A673 (cell line): ENCODE data around the gene PARVA.

ENCODE experiments used
- EZH2 ChIP-seq: fragments of 200-600 bp; sonication (generic); IDR thresholded peaks from 2 replicates; pipeline ENCODE4 v1.6.1; 2017; ENCODE audit warnings: borderline replicate concordance, low read depth, mild to moderate bottlenecking, mixed read lengths, antibody characterized with exemption, low read length; ENCODE audit not compliant: poor library complexity, severe bottlenecking
- TF ChIP-seq, protein P1 (sequence below): fragments of 300-800, 200-600 bp; sonication (generic); conservative IDR thresholded peaks from 2 replicates; pipeline ENCODE4 v1.5.1; 2017; ENCODE audit warnings: low read depth, mild to moderate bottlenecking, antibody characterized with exemption, low read length, moderate library complexity, mixed read lengths

DNA sequence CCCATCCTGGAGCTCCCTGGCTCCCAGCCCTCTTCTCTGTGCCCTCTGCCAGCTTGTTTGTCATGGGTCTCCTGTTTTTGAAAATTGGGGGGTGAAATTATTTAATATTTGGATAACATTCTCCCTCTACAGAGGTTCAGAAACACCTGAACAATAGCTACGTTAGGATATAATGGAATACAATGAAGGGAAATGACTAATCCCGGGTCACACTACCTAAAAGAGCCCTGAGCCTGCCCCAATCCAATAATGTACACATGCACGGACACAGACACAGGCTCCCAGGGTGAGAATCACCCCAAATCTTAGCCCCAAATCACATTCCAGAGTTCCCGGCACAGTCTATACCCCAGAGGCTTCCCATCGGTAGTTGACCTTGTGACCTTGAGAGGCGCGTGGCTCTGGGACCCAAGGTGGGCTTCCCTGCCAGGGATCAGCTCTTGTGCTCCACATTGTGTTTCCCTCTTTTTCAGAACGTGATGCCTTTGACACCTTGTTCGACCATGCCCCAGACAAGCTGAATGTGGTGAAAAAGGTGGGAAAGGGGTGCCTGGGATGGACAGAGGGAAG is 135.5 kb downstream of the PARVA start:
- TF ChIP-seq, protein P1, sequence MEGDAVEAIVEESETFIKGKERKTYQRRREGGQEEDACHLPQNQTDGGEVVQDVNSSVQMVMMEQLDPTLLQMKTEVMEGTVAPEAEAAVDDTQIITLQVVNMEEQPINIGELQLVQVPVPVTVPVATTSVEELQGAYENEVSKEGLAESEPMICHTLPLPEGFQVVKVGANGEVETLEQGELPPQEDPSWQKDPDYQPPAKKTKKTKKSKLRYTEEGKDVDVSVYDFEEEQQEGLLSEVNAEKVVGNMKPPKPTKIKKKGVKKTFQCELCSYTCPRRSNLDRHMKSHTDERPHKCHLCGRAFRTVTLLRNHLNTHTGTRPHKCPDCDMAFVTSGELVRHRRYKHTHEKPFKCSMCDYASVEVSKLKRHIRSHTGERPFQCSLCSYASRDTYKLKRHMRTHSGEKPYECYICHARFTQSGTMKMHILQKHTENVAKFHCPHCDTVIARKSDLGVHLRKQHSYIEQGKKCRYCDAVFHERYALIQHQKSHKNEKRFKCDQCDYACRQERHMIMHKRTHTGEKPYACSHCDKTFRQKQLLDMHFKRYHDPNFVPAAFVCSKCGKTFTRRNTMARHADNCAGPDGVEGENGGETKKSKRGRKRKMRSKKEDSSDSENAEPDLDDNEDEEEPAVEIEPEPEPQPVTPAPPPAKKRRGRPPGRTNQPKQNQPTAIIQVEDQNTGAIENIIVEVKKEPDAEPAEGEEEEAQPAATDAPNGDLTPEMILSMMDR, result no peak
- TF ChIP-seq EZH2, result no peak
